Prostate gland (tissue), 2 donors: ENCODE measurements around the gene ADGRB3.

Experiments
- CTCF ChIP-seq, 4 experiments: fragments of 200-600 bp in 2 of 4; fragments of 450-650 bp in 2 of 4; sonication (generic) in 2 of 4; IDR thresholded peaks; 1 replicate in 3 of 4; 2 replicates in 1 of 4; pipeline ENCODE4 v1.5.1; 2016 to 2019; ENCODE audit warnings: antibody characterized with exemption in 4 of 4, mild to moderate bottlenecking in 2 of 4, moderate library complexity in 2 of 4
- POLR2A ChIP-seq: fragments of 450-650 bp; IDR thresholded peaks from one replicate; pipeline ENCODE4 v1.6.1; 2016; ENCODE audit warnings: antibody characterized with exemption, mild to moderate bottlenecking
- POLR2AphosphoS5 ChIP-seq: sonication (generic); formaldehyde crosslinking; IDR thresholded peaks from one replicate; pipeline ENCODE4 v1.6.1; 2017; ENCODE audit warnings: antibody characterized with exemption

GRCh38 chr6:68689910-68690309 is 54.8 kb downstream of the ADGRB3 start:
- TF ChIP-seq CTCF (IDR thresholded peaks at IDR 0.05) (no peak), POLR2A (no peak), POLR2AphosphoS5 (no peak)
